Measurements from ENCODE around the gene SNCG. TPM values are rescaled to one million over a fixed set of nuclear protein-coding genes. Genes with fewer than 3 reads are reported as not detected.

SNCG gene
- total and polyA plus RNA-seq, 4 donors, result 70.0 to 209 (median 98.4) TPM

Other genes with a start within 250 kb of the SNCG start
- 100 to 1,000 TPM; 104 to 120 TPM for gene BMPR1A, start 202.0 kb upstream of the SNCG start, total RNA-seq
- gene BMPR1A, start 202.0 kb upstream of the SNCG start, polyA plus RNA-seq, result 10 to 100 TPM; 19.3 to 22.9 TPM
- 10 to 100 TPM; 50.5 to 85.6 TPM for gene MMRN2, start 984 bp upstream of the SNCG start, total RNA-seq
- 1 to 10 TPM in 1 of 2 donors, under 1 TPM in 1; 0.63 to 8.5 TPM for gene MMRN2, start 984 bp upstream of the SNCG start, polyA plus RNA-seq
- 100 to 1,000 TPM; 520 to 688 TPM for gene ADIRF, start 9.9 kb downstream of the SNCG start, total RNA-seq
- 1,000 to 10,000 TPM in 1 of 2 donors, 100 to 1,000 TPM in 1; 715 to 1,837 TPM for gene ADIRF, start 9.9 kb downstream of the SNCG start, polyA plus RNA-seq
- not detected for gene FAM25A, start 61.7 kb downstream of the SNCG start, total RNA-seq
- not detected for gene FAM25A, start 61.7 kb downstream of the SNCG start, polyA plus RNA-seq
- gene GLUD1, start 136.2 kb downstream of the SNCG start, total RNA-seq, result 100 to 1,000 TPM; 107 to 118 TPM
- 10 to 100 TPM; 71.7 to 80.9 TPM for gene GLUD1, start 136.2 kb downstream of the SNCG start, polyA plus RNA-seq
- 10 to 100 TPM; 18.7 to 24.2 TPM for gene SHLD2, start 136.6 kb downstream of the SNCG start, total RNA-seq
- gene SHLD2, start 136.6 kb downstream of the SNCG start, polyA plus RNA-seq, result 10 to 100 TPM; 15.6 to 24.5 TPM

All from aorta (tissue), 4 donors.